ENCODE results near the gene DCLRE1B.

DNA sequence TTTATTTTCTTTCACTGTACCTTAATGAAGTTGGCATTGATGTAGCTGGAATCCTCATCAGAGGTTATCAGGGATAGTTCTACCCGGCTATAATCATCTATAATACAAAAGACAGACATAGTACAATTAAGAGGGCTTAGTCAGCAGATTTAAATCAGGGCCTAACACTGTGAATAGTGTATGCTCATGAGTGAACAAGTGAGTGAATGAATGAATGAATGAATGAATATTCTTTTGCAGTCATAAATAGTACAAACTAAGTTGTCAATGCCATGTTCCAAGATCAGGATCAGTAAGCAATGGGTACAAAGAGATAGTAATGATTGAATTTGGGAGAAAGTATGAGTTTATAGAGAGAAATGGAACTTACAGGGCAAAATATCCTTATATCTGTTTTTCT, 46.1 kb upstream of the DCLRE1B start:
- TF ChIP-seq CTCF (IDR thresholded peaks at IDR 0.05; ENCODE audit: low read depth, low read length, missing input control), result no peak
- TF ChIP-seq HNF4A (conservative IDR thresholded peaks at IDR 0.05), result no peak
- TF ChIP-seq RXRA (IDR thresholded peaks at IDR 0.05), result no peak
- TF ChIP-seq REST (IDR thresholded peaks at IDR 0.05), result no peak
- no peak for TF ChIP-seq HNF4G (IDR thresholded peaks at IDR 0.05)

All from liver (tissue), 3 donors.